Measurements from ENCODE around the gene NRXN3. TPM values are rescaled to one million over a fixed set of nuclear protein-coding genes. Genes with fewer than 3 reads are reported as not detected.

The NRXN3 gene
- total RNA-seq, 1 donor = 0.27 TPM

DNA sequence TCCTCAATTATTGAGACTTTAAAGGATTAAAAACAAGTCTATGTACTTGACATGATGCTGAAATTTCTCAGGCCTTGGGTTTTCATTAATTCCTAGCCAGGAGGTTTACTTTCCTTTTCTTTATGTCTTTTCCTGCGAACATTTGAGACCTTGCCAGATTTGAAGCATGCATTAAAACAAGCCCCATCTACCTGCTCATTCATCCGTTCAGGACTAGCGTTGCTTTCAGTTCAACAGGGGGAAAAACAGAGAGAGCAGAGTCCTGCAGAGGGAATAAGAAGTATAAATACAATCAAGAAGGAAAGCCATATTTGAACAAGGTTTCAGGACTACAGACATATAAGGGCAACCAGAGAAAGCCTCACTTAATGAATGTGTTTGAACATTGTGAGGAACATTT, 1498.8 kb downstream of the NRXN3 start:
- DNase-seq (ENCODE audit: low read depth in 2 of 3, low spot score in 2 of 3) = no peak

DNA sequence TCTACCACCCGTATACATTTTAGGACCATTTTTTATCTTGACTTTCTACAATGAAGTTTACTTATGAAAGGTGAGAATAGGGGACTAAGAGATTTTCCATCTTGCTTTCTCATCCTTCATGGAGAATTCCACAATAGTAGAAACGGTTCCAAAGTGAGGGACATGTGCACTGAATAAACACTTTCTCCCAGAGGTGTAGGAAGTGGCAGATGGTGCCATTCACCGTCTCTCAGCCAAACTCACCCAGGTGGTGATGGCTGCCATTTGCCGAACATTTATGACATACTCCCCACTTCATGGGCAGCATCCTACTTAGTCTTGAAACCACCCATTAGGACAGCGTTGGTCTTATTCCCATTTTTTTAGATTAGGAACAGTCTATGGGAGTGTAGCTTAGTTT, 1500.6 kb downstream of the NRXN3 start:
- DNase-seq (ENCODE audit: low read depth in 2 of 3, low spot score in 2 of 3) = no peak

DNA sequence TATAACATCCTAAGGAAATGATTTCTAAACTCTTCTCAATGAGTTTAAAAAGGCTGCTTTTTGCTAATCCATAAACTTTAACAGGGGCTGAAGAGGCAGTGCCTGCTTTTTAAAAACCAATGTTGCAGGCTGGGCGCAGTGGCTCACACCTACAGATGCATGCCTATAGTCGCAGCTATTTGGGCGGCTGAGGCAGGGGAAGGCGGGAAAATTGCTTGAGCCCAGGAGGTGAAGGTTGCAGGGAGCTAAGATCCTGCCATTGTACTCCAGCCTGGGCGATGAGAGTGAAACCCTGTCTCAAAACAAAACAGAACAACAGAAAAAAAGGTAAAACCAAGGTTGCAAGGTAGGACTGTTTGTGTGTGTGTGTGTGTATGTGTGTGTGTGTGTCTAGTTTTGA, 1509.9 kb downstream of the NRXN3 start:
- DNase-seq (ENCODE audit: low read depth in 2 of 3, low spot score in 2 of 3) = no peak

DNA sequence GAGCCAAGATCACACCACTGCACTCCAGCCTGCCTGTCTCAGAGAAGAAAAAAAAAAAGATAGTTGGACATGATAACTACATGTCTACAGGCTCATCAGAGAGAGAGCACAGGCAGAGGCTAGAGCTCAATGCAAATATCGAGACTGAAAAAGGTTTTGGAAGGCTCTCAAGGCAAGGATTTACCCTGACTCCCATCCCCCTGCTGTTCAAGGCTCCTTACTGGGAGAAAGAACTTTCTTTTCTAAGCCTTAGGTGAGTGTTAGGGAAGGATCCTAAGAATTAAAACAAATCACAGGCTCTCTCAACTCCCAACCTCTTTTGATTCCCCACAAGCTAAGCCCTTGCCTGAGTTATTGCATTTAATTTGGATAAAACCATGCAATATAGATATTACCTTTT, 1516.0 kb downstream of the NRXN3 start:
- DNase-seq (ENCODE audit: low read depth in 2 of 3, low spot score in 2 of 3) = no peak

DNA sequence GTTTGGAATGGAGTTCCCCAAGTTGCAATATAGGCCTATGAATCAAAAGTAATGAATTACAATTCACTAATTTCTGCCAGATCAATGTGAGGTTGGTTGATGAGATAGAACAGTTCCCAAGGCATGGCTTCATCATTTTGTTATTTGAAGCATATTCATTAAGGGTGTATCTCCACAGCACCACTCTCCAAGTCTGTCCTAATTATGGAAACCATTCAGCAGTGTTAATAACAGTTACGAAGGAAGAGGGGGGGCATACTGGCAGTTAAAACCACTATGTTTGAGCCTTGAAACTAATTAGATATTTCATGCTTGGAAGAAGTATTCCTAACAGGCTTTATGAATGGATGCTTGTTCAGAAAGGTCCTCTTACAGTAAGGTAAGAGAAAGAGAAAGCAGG, 1520.8 kb downstream of the NRXN3 start:
- no peak for DNase-seq (ENCODE audit: low read depth in 2 of 3, low spot score in 2 of 3)

DNA sequence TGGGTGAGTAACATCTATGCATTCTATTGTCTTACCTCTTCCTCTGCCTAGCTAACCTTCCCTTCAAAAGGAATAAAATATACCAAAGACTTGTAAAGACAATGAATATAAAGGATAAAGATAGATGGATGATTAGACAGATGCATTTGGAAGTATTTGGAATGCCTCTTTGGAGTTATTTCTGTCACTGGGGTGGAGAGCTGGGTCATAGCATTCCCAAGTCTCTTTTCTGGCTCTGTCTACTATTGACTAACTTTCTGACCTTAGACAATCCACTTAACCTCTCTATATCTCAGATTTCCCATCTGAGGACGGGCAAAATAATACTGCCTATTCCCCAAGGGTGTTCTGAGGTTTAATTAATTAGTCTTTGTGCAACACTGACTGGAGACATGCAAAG, 1523.8 kb downstream of the NRXN3 start:
- no peak for DNase-seq (ENCODE audit: low read depth in 2 of 3, low spot score in 2 of 3)

DNA sequence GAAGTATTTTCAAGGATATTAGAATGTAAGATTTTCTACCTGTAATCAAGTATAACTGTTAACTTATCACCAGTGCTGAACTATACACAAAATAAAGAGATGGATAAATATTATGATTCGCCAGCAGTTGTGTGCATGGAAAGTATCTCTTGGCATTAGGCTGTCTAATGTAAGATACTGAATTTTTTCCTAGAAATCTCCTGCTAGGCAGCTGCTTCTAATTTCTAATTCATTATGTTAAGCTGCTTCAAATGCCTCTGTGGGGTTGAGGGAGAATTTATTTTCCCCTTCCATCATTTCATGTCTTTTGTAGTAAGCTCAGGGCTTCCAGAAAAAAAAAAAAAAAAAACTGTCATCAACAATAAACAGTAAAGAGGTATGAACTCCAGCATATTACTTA, 1525.1 kb downstream of the NRXN3 start:
- DNase-seq (ENCODE audit: low read depth in 2 of 3, low spot score in 2 of 3) = no peak

DNA sequence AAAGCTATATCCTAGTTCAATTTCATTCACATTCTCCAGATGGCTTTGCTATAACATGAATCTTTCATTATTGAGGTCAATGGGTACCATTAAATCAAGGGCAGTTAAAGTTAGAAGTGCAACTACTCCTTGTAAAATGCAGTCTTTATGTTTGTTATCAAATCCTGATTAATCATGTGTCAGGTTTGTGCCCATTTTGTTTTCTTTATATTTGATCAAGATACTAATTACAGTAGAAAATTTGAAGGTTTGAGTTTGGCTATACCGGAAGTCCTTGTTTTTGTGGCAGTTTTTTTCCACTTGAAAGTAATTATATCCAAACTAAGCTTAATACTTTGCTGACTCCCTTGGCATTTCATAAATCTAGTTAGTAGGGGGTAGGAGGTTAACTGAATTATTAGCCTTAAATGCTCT, 1528.1 kb downstream of the NRXN3 start:
- DNase-seq (ENCODE audit: low read depth in 2 of 3, low spot score in 2 of 3) = no peak

DNA sequence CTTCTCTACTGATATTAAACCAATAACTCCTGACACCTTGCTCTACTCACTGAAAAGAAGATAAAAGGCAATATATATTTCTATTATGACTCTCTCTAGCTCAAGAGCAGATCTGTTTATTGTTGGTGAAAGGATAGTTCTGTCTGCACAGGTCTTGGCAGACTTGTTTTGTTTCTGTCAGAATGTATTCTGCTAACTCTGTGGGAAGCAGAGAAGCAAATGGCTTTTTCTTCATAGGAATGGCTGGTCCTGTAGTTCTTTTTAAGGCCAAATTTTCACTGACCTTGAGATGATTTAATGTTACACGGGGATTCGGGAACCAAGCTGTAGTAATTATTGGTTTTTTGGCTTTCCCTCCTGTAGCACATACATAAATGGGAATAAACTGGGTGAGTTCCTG, 1529.0 kb downstream of the NRXN3 start:
- DNase-seq (ENCODE audit: low read depth in 2 of 3, low spot score in 2 of 3) = no peak

DNA sequence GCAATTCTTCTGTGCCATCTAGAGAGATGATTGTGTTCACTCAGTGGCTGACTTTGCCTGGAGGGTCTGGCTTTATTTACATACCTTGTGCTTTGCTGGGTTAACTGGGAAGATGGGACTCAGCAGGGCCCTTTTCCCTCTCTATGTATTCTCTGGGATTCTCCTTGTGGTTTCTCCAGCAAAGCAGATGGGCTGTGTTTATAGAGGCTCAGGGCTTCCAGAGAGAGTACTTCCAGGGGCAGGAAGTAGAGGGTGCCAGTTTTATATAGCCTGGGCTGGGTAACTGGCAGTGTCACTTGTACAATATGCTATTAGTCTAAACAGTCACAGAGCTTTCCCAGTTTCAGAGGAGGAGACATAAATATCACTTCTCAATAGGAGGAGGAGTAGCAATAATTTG, 1531.2 kb downstream of the NRXN3 start:
- no peak for DNase-seq (ENCODE audit: low read depth in 2 of 3, low spot score in 2 of 3)

DNA sequence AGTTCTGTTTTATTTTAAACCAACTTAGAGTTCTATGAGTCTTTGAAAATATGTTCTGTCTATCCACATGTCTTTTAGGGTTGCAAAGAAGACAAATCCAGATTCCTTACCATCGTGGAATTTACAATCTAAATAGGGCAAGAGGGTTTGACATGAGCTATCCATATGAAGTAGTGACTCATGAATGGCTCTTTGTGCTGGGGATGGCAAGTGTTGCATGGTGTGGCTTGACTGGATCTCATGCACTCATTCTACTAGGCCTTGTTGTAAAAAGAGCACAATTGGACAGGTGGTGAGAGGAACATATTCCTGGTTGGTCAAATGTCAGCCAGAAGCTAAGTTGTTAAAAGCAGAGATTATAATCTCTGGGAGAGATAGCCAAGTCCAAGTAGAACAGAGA, 1532.0 kb downstream of the NRXN3 start:
- no peak for DNase-seq (ENCODE audit: low read depth in 2 of 3, low spot score in 2 of 3)

DNA sequence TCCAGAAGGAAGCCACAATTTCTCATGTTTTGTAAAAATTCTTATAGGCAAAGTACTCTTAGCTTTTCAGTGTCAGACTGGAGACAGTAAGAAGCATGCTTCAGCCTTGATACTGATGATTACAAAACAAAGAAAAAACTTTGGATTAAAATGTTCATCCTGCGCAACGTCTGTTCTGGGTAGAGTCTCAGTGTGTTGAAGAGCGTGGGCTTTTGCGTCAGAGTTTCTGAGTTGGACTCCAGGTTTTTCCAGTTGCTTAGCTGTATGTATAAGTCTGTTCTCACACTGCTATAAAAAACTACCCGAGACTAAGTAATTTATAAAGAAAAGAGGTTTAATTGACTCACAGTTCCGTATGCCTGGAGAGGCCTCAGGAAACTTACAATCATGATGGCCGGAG, 1533.0 kb downstream of the NRXN3 start:
- no peak for DNase-seq (ENCODE audit: low read depth in 2 of 3, low spot score in 2 of 3)

DNA sequence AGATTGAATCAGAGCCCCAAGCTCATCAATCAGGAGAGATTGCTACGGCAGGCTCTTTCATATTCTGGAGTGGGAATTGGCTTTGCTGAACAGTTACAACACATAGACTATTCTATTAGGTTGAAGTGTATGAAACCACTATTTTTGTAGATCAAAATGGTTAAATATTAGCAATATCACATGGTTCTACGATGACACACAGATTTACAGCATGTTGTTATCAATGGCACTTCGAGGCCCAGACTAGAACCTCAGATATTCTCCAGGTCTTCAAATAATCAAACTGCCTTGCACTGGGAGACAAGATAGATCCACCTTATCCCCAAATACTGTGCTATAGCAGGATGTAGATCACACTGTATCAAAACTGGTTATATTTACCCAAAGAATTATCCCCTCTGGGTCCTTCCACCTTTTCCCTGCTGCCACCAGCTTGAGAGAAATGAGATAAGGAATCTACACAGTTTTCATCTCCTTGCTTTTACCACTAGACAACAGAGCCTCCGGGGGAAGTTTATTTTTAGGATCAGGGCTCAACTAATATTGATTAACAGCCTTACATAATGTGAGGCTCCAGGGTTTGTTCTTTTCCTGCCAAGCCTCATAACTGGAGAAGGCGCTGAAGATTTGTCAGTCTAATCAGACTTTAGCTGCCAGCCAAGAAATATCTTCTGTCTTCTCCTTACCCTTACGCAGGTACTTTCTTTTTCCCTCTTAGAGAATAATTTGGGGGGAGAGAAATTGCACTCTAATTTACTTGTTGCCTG, 1534.1 kb downstream of the NRXN3 start:
- no peak for DNase-seq (ENCODE audit: low read depth in 2 of 3, low spot score in 2 of 3)

DNA sequence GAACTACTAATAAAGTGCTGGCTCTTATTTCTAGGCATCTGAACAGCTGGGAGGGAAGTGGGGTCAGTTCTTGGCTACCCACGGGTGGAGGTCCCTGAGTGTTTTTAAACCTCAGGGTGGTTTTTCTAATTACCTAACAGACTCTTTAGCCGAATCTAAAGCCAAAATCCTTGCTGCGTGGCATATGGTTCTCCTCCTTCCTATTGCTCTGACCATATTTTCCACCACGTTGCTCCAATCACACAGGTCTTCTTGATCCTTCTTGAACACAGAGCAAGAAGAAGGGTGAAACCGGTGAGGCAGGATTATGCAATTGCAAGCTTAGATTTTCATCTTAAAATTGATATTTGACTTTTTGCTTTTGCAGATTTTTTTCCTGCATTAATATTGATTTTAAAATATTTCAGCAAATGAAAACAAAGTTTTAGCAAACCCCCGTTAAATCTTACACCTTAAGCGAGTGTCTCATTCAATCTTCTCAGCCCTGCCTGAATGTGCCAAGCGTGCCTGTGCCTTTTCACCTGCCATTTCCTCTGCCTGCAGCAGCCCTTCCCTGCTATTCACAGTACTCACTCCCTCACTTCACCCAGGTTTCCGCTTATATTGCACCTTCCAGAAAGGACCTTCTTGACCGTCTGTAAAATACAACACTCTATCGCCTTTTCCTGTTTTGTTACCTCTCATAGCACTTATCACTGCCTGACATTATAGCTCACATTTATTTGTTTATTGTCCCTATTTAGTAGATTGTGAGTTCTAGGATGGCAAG, 1535.1 kb downstream of the NRXN3 start:
- no peak for DNase-seq (ENCODE audit: low read depth in 2 of 3, low spot score in 2 of 3)

DNA sequence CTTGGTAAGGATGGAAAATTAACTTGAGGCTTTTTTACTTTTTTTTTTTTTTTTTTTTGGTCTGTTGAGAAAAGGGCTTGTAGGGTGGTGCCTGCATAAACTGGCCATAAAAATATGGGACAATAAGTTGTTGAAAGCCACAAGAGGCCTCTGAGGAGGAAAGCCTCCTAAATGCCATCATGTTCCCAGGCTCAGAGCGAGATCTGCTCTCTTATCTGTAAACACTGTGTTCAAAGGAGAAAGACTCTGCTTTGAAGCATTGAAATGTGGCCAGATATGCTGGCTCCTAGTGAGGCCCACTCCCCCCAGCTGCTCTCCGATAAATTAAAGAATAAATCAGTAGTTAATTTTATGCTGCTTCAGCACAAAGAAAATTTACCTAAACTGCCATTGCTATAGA, 1536.2 kb downstream of the NRXN3 start:
- DNase-seq (ENCODE audit: low read depth in 2 of 3, low spot score in 2 of 3) = no peak

DNA sequence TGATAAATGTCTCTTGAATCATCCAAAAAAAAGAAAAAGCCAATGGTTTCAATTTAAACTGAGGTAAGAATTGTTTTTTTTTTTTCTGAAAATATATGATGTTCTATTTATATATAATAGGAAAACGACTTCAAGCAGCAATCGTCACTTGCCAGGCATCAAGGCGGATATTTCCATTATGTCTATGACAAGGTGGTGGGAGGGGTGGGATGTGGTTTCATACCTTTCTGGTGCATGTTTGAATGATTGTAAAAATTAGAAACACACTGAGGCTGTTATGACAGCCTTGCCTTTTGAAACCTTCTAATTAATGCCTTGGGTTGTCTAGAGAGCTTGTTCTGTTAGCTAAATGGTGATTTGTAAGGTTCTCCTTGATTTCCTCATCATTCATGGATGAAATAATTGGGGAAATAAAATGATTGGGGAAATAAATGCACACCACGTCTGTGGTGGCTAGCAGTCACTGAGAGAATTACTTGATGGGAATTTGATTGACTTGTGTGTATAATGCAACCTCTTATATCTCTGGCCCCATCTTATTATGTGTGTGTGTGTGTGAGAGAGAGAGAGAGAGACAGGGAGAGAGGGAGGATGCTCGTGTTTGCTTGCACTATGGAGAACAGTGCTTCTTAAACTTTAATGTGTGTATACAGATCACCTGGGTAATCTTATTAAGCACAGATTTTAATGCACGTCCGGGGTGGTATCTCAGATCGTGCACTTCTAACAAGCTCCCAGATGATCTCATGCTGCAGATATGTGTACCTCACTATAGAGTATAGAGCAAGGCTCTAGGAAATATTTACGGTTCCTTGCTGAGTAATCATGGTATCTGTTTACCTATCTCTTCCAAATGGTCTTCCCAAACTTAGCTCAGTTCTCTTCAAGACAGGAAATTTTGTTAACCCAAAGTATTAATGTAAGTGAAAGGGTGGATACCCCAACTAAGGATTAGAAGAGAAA, 1538.5 kb downstream of the NRXN3 start:
- no peak for DNase-seq (ENCODE audit: low read depth in 2 of 3, low spot score in 2 of 3)

DNA sequence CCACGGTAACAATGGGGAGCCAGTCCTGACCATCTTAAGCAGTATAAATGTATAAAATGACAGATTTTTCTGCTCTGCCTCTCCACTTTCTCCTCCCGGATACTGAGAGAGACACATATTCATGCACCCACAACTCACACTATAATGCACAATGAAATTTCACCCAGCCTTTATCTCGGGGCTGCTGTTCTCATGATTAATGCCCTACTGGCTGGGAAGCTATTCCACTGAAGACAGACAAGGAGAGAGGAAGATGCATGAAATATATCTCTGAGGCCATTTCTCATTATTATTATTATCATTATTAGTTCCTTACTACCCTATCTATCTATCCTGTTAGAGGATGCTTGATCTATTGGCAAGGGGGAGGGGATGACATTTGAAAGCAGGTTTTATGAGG, 1539.4 kb downstream of the NRXN3 start:
- no peak for DNase-seq (ENCODE audit: low read depth in 2 of 3, low spot score in 2 of 3)

DNA sequence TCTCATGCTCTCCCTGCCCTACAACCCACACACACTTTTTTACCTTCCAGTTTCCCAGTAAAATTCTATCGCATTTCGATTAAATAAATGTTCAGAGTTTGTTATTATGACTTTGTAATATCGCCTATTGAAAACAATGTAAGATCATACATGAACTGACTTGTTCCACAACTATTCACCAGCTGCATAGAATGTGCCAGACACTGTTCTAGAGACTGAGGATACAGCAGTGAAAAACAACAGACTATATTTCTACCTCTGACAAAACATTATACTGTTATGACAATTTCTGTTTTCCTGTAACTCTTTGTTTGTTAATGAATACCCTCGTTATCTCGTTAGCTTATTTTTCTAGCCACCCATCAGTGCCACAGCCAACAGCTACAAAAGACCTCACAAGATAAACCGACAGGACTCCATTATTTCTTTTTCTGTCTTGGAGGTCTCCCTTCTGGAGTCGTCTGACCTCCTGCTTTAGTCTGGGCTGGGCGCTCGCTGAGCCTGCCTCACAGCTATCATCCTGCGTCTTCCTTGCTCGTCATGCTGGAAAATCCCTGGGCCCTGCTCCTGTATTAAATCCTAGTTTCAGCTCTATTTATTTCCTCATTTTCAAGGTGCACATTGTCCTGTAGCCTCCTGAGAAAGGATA, 1542.3 kb downstream of the NRXN3 start:
- no peak for DNase-seq (ENCODE audit: low read depth in 2 of 3, low spot score in 2 of 3)

DNA sequence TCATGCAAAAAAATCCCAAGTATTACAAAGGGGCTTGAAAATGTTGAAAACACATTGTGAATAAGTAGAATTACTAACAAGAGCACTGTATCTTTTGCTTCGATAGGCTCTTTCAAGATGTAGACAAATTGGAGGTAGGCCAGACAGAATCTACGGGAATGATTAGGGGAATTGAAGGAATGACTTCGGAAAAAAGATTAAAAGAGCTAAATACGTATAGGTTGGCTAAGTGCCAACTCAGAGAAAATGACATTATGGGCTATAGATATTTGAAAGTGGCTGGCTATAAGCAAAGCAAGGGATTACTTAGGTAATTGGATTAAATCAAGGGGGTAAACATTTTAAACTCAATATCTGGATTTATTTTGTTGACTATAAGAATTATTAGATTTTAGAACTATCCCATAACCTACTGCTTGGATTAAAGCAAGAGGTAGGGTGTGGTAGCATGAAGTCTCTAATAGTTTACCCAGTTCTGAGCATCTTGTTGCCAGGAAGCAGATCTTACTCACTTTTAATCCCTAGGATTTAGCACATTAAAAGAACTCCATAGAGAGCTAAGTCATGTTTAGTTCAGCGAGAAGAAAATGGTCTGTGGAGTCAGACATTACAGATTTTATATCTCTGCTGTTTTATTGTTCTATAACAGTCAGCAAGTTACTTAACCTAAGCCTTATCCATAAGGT, 1551.4 kb downstream of the NRXN3 start:
- DNase-seq (ENCODE audit: low read depth in 2 of 3, low spot score in 2 of 3) = no peak
